ENCODE measurements around the gene RBMS3.

RBMS3 gene

DNA sequence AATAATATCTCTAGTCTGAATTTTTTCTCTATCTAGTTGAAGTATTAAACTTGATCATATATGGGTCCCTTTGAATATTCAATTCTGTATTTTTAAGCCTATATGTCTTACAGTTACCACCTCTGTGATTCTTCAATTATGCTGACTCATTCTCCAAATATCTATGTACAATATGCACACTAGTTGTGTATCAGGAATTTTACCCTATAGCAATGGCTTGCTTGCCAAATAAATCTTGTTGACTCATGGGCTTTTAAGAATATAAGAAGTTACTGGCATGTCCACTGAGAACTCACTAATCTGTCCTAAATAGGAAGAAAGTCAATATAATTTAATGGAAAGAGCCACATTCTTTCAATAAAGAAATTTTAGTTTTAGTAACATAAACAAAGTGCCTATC, 656.3 kb downstream of the RBMS3 start:
- DNase-seq (ENCODE audit: low read depth), result peak; percentile 60

DNA sequence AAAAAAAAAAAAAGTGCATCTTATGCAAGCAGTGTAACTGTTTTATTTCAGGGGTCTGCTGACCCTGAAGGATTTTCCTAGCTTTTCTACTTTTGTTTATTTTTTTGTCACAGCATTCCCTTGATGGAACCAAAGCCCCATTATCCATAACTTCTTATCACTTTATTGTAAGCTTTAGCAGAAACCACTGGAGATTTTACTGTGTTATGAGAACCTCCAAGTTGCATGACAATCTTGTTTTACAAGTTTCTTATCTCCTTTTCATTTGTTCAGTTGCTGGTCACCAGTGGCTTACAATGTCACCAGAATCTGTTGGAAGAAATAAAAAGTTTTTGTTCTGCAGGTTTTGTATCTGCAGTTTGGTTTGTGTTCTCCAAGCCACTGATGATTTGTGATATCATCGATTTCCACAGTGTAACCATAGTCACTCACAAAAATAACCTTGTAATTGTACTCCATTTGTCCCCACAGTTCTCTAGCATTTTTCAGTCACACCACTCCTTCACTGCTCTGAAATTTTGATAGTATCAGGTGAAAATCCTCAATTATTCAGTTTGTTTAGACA, 660.0 kb downstream of the RBMS3 start:
- no peak for DNase-seq (ENCODE audit: low read depth)

DNA sequence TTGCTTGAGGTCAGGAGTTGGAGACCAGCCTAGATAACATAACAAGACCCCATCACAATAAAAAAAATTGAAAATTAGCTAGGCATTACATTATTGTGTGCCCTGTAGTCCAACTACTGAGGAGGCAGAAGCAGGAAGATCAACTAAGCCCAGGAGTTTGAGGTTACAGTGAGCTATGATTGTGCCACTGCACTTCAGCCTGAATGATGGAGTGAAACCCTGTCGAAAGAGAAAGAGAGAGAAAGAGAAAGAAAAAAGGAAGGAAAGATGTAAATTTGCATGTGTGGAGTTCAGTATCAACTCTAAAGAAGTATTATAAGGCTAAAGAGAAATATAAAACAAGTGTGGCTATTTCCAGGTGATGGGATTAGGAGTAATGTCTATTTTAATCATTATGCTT, 661.4 kb downstream of the RBMS3 start:
- DNase-seq (ENCODE audit: low read depth), result no peak

DNA sequence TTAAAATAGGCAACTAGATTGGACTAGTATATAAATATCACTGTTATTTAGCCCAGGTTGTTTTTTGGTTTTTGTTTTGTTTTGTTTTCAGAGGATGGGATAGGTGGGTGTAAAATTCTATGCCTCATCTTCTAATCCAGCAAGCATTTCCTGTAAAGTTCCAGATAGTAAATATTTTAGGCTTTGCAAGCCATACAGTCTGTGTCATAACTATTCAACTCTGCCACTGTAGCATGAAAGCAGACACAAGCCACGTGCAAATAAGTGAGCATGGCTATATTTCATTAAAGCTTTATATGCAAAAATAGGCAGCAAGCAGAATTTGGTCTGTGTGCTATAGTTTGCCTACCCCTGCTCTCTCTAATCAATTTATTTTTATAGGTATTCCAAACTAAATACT, 668.3 kb downstream of the RBMS3 start:
- peak; percentile 53 for DNase-seq (ENCODE audit: low read depth)

DNA sequence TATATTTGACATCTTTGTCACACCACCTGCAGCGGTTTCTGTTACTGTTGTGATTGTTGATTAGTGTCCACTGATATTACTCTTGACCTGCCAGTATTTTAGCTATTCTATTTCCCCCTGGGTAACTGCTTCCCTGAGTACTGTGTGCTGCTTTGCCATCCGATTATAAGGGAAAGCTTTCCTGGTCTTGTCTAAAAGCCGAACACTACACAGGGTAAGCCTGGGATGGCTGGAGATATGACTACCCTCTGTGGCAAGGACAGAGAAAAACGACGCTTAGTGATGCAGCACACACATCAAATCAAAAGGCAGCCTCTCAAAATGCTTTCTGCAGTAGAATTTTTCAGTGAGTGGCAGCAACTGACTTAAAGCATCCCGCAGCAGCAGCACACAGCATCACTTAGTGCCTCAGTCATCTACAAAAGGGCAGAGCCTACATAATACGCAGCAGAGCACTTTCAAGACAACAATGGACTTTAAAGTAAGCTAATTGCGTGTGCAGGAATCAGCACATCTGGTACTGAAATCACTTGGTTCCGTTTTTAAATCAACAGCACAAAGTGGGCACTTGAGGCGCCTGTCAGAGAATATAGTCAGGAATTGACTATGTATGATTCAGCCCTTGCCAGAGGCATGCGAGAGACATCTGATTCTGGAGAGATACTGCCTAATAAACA, 669.2 kb downstream of the RBMS3 start:
- no peak for DNase-seq (ENCODE audit: low read depth)

DNA sequence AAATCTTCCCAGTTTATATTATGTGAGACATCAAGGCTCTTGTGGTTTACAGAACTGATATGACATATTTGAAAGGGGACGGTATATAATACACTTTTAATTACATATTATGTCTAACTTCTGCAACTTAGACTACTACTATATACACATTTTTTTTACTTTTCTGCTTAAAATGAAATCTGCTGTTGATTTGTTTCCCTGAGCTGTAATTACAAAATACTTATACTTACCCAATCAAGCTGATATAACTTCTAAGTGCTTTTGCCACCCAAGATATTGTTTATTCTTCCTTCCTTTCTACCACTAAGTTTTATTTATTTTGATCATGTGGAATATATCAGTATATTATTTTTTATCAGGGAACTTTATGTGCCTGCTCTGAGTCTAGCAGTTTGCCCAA, 671.6 kb downstream of the RBMS3 start:
- no peak for DNase-seq (ENCODE audit: low read depth)

DNA sequence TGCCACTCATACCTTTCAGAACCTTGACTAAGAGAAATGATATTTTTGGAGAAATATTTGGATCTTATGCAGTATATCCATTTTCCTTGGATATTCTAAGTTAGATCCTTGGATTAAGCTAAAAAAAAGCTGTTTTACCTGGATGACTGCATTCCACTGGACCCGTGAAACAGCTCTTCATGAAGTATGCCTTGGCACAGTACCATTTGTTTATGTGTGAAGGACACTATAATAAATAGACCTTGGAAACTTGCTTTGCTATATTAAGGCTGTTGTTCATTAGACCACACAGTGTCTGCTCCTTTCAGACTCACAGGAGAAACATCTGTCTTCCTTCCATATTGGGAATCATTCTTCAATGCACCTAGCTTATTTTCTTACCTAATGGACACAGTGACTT, 674.5 kb downstream of the RBMS3 start:
- DNase-seq (ENCODE audit: low read depth), result no peak

DNA sequence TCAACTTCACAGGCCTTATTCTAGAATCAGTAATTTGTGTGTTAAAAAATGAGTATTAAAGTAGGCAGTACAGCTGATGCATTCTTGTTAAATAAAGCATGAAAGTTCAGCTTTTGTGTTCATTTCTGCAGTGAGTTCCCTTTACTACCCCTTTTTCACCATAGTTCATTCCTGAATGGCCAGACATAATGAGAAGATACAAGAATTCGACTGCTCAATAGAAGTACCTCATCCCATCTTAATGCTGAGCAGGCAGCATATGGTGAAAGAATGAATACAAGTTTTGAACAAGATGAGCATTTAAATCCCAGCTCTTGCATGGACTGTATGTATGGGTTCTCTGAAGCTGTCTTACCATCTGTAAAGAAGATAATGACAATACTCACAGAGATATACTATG, 677.9 kb downstream of the RBMS3 start:
- DNase-seq (ENCODE audit: low read depth), result no peak

DNA sequence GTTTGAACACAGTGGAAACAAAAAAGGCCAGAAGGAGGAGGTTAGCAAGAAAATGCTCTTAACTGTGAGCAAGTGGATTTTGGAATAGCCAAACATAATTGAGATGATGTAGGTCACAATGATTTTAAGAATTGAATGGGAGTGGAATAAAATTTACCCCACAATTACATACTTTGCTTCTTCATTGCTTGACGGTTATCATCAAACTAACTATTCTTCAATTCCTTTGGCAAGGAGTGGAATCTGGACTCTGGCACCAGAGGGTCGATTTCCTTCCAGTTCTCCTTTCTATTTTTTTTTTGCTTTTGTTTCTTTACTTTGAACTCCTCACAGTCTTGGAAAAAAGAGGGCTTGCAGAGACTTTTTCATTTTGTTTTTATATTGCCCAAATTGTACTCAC, 691.0 kb downstream of the RBMS3 start:
- DNase-seq (ENCODE audit: low read depth), result no peak

DNA sequence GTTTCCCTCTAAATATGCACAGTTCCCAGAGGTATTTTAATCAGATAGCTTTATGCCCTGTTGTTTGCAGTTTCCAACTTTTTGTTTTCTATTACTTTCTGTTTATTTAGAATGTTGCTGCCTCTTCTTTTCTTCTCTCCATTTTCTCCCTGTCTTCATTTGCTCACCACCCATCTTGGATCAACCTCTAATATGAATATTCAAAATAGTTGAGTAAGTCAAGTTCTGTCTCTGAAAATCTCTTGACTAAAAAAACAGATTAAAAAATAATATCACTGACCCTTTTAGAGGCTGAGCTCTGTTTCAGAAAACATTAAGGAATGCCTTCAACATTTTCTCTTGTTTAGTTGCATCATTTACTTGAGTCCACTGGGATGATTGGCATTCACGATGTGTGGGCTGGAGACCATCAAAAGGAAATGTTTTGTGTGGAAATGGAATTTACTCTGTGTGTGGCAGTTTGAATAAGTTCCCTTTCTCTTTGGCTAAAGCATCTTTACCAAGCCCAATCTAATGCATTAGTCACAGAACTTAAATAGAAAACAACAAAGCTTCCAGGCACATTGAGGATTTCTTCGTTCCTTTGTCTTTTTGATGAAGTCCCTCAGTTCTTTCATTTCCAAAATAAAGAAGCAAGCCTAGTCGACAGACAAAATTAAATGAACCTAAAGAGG, 691.6 kb downstream of the RBMS3 start:
- peak; percentile 95 for DNase-seq (ENCODE audit: low read depth)

DNA sequence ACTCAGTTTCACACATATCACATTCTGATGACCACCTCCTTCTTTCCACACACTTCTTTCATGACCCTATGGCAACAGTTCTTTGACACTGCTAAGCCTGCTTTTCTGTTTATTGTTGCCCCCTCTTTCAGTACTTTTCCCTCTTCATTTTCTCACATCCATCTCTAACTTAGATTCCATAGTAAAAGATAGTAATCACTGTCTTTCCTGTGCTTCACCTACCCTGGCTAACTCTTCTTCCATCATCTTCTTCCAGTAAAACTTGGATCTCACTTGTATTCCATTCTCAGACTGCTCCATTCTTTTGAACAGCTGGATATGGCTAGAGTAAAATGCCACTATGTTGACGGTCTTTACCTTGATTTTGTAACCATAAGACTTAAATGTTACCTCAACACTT, 692.9 kb downstream of the RBMS3 start:
- DNase-seq (ENCODE audit: low read depth), result no peak

DNA sequence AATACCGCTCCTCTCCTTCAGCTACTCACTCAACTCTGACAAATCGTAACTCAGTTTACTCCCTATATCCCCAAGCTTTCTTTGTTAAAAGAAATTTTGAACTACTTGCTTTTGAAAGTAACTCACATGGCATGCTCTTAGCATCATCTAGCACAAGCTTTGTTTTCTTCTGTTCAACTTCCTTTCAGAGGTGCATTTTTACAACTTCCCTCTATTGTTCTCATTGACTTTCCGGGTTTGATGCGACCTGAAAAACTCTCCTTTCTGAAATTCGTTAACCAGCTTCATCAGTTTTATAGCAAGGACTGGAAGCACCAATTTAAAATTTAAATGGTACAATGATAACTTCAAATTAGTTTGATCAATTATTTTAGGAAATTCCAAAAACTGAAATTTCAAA, 696.0 kb downstream of the RBMS3 start:
- no peak for DNase-seq (ENCODE audit: low read depth)

DNA sequence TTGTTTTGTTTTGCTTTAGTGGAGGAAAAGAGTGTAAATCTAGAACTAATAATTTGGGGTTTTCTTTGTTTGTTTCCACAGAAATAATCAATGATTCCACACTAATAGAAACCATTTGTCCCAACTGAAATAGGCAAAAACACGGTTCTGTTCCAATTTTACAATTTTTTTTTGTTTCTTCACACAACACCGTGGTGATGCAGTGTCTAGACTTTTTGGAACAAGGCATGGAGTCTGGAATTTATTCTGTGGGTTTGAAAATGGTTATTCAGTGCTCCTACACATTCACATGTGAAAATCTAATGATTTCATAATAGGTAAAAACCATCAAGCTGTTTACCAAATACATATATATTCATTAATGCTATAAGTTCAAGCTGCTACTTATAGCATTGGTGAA, 696.5 kb downstream of the RBMS3 start:
- DNase-seq (ENCODE audit: low read depth), result peak; percentile 38

DNA sequence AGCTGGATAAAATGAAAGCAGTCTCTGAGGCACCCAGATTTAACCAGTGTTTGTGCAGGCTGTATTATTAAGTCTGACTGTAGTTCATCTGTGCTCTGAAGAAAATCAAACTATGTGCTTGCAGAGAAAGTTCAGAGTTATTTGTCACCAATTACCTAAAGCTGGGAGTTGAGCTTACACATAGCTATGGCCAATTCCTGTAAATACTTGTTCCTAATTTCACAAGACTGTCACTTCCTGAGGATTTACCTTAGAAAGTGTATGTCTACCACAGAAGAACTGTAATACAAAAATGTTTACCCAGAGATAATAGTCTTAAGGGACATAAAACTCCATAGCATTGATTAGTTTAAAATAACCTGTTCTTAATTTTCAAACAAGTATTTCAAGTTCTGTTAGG, 697.2 kb downstream of the RBMS3 start:
- DNase-seq (ENCODE audit: low read depth), result peak; percentile 41

DNA sequence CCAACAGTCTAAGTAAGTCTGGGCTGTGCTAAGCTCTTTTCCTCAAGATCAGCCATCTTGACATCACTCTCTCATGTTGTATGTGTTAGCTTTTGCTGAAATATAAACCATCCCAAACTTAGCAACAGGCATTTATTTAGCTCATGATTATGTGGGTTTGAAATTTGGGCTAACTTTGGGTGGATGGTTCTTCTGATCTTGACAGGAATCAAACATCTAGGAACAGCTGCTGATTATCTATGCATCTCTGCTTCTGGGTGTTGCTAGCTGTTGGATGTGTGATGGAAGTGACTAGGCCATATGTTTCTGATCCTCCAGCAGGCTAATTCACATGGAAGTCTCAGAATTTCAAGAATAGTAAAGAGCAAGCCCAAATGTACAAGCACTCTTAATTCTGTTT, 710.3 kb downstream of the RBMS3 start:
- DNase-seq (ENCODE audit: low read depth), result no peak

DNA sequence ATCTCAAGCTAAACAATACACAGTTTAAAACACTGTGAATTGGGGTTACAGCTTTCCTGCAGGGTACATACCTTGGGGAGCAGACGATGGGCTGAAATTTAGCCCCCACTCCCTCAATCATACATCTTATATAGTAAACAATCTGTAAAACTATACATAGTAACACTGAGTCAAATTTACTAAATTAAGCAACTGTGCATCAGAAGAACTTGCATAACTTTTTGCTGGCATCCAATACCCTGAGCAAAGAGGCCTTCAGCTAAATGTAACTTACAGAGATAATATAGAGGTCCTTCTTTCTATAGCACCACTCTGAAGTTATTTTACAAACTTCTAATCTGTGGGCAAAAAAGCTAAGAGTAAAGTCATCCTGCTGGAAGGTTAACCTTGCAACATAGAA, 721.9 kb downstream of the RBMS3 start:
- DNase-seq (ENCODE audit: low read depth), result no peak

DNA sequence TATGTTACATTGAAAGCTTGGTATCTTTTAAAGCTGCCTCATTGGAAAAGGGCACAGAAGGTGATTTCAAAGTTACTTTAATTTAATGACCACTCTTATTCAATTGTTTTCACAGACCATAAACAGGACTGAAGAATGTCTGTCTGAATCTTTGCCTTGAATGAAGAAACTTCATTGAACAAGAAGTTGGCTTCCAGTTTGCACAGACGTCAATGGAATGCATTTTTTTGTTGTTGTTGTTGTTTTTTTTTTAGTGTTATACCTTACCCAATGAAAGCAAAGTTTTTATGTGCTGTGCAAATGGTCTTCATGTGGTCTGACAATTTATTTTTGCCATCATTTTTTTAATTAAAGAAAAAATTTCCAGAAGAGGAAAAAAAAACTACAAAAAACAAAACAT, 722.9 kb downstream of the RBMS3 start:
- DNase-seq (ENCODE audit: low read depth), result no peak

DNA sequence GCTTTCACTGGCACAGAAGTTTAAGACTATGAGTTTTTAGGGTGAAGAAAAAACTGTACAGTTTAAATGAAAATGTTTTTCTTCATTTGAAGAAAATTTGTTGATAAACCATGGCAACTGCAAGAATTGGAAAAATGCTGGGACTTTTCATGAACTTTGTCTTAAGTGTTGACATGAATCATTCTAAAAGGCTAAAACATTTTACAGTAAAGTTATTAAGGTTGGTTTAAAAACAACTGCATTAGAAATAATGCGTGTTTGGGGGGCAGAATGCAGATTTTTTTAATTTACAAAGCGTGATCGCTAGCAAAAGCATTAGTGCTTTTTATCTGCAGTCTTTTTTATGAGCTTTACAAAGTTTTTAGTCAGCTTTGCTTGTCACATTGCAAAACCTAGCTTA, 723.6 kb downstream of the RBMS3 start:
- DNase-seq (ENCODE audit: low read depth), result peak; percentile 11

DNA sequence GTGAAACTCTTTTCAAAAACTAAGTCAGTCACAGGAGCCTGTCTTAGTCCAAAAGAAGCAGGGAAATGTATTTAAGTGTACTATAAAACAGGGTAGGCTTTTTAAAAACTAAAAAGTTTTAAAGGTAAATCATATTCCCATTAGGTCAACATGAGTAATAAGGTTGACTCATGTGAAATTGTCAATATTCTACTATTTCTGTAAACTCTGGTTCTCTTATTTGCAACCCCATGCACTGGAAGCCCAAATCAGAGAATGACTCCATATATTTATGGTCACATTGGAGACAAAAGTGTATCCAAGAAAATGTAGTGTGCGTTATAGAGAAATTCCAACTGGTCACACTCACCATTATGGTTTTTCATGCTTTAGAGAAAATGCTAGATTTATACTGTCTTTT, 725.2 kb downstream of the RBMS3 start:
- DNase-seq (ENCODE audit: low read depth), result peak; percentile 9

DNA sequence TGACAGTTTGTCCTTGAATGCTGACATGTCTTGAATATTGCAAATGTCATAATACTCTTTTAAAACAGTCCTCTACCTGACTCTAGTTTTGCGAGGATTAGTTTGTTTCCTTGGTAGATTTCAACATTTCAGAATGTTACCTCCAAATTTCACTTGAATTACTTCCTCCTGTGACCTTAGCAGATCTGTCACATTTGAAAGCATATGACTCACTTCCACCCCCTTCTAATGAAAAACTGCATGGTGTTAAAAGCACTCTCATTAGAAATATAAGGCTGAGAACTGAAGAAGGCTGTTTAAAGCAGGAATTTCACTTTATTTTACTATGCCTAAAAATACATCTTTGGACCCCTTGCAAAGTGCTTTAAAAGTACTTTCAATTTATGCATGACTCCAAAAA, 726.8 kb downstream of the RBMS3 start:
- DNase-seq (ENCODE audit: low read depth), result peak; percentile 11

DNA sequence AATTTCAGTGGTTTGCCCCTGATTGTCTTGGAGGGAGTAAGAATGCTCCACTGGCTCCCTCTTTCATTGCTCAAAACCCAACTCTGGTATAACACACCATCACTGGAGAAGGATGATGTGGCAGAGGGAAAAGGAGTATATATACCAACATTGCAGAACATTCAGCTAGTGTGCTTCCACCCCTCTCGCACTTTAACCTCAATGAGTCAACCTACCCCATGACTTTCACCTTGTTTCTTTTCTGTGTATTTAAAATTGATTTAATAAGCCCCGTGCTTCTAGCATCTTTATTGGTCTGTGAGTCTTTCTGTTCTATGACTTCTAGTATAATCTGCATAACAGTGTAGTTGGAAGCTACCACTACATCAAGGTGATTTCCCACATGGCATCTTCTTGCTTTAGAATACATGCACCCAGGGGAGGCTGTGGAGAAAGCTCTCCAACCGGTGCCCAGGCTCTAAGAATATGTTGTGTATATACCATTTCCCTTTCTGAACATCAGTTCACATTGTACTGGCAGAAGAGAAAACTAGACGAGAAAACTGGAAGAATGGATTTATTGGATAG, 730.4 kb downstream of the RBMS3 start:
- no peak for DNase-seq (ENCODE audit: low read depth)

DNA sequence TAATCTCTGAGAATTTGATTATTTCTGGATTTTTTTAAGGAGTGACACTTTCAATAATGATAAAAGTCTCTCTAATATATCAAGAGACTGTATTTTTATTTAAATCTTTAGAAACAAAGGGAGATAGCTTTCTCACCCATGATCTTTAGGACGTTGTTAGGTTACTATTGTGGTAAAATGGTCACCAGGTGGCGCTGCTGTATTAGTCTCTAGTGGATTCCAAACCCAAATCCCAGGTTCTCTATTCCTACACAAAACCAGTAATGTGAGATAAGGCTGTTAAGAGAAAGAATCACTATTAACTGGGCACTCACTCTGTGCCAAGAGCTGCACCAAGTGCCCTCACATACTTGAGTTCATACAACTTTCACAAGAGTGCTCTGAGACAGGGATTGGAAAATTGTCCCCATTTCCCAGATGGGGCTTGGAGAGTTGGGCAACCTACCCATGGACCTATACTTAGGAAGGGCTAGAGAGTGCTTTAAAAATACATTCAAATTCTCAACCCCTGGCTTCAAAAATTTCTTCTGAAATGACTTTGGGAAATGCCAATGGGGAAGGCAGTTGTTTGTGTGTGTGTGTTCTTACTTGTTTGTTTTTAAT, 732.2 kb downstream of the RBMS3 start:
- DNase-seq (ENCODE audit: low read depth), result peak; percentile 74

DNA sequence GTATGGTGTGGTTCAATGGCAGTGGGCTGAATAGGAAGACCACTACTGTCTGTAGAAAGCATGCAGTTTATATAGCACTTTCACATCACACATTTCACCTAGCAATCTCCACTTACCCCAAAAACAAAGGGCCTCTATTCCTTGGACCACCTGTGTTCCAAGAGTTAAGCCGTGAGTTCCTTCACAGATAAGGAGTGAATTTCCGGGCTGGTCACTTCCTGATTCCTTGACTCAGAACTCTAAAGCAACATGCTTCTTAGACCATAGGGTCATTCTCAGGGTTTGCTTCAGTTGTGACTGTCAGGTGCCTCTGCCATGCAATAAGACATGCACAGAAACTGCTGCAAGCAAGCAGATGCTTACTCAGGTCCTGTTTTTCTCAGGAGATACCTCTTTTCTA, 737.0 kb downstream of the RBMS3 start:
- no peak for DNase-seq (ENCODE audit: low read depth)
